Mucosa of rectum (tissue), 2 donors: ENCODE data around the gene PEAK1.

Source experiments
- H3K27ac ChIP-seq, 2 donors: one replicate each; pipeline ENCODE4 v1.7.0; 2013; ENCODE audit warnings: inconsistent platforms in 2 of 2, low read depth in 2 of 2, low read length in 2 of 2
- H3K27me3 ChIP-seq, 2 donors: one replicate each; pipeline ENCODE4 v1.7.0; 2013; ENCODE audit warnings: low read length in 2 of 2; ENCODE audit not compliant: control insufficient read depth in 2 of 2, insufficient read depth in 2 of 2
- H3K36me3 ChIP-seq, 2 donors: one replicate each; pipeline ENCODE4 v1.7.0; 2013; ENCODE audit warnings: low read length in 2 of 2; ENCODE audit not compliant: control insufficient read depth in 2 of 2, insufficient read depth in 2 of 2
- H3K4me1 ChIP-seq, 2 donors: one replicate each; pipeline ENCODE4 v1.7.0; 2013; ENCODE audit warnings: low read length in 2 of 2, mild to moderate bottlenecking in 1 of 2; ENCODE audit not compliant: control insufficient read depth in 2 of 2, insufficient read depth in 2 of 2
- H3K4me3 ChIP-seq, 2 donors: one replicate each; pipeline ENCODE4 v1.7.0; 2013; ENCODE audit warnings: low read length in 2 of 2
- H3K9ac ChIP-seq, 2 donors: one replicate each; pipeline ENCODE4 v1.7.0; 2013; ENCODE audit warnings: low read length in 2 of 2, low read depth in 1 of 2, mild to moderate bottlenecking in 1 of 2
- H3K9me3 ChIP-seq, 2 donors: one replicate each; pipeline ENCODE4 v1.7.0; 2013; ENCODE audit warnings: low read length in 2 of 2; ENCODE audit not compliant: control insufficient read depth in 2 of 2
- donor health status: healthy.
- donor health status: Normal muscosa, but diverticular disease.

PEAK1 gene

DNA sequence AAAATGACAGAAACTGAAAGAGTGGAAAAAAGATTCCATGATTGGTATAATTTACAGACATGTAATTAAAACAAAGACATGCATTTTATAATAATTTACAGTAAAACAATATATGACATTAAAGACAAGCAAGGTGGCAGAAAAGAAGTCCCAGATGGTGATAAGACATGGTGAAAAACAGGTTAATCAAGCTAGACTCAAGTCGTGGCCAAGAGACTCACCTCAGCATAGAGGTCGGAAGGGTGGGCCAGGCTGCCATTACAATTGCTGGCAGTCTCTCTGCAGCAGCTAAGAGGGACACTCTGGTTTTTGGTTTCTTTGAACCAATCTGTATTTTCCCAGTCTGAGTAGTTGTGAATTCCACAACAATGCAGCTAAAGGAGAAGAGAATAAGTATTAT is 367.3 kb downstream of the PEAK1 start:
- Histone ChIP-seq H3K27ac (no peak overlapping the region), H3K9me3 (no peaks in the 10 kb centered on the region), H3K9ac (no peak overlapping the region), H3K27me3 (no peaks in the 10 kb centered on the region), H3K4me1 (no peaks in the 10 kb centered on the region), H3K4me3 (no peak overlapping the region), H3K36me3 (peaks cover 25 to 32% of the 10 kb centered on the region in 2 donors)
